Fibroblast of gingiva (primary cell): ENCODE data around the gene SUN5.

Experiments used
- DNase-seq: peaks from one replicate; pipeline ENCODE4 v3.0.0-alpha.2; 2011; ENCODE audit warnings: low read depth

SUN5 gene

GRCh38 chr20:32995802-32996201 is 8.4 kb downstream of the SUN5 start:
- no peak for DNase-seq

GRCh38 chr20:32993496-32994050 is 10.7 kb downstream of the SUN5 start:
- DNase-seq, result no peak

- DNase-seq, result no peak
These were observed 12.2 kb downstream of the SUN5 start for GRCh38 chr20:32991792-32992641.

GRCh38 chr20:32991383-32991782 is 12.8 kb downstream of the SUN5 start:
- no peak for DNase-seq

GRCh38 chr20:32990426-32990825 is 13.8 kb downstream of the SUN5 start:
- no peak for DNase-seq

GRCh38 chr20:32989507-32990283 is 14.5 kb downstream of the SUN5 start:
- no peak for DNase-seq

GRCh38 chr20:32988008-32988407 is 16.2 kb downstream of the SUN5 start:
- DNase-seq, result no peak

- no peak for DNase-seq
These were observed 17.0 kb downstream of the SUN5 start for GRCh38 chr20:32987044-32987825.

GRCh38 chr20:32986331-32986966 is 17.8 kb downstream of the SUN5 start:
- DNase-seq, result no peak

- no peak for DNase-seq
These were observed 18.6 kb downstream of the SUN5 start for GRCh38 chr20:32985596-32985995.

GRCh38 chr20:32984631-32985354 is 19.4 kb downstream of the SUN5 start:
- no peak for DNase-seq

- no peak for DNase-seq
These were observed 20.0 kb downstream of the SUN5 start for GRCh38 chr20:32984196-32984595.

GRCh38 chr20:32983459-32984112 is 20.6 kb downstream of the SUN5 start:
- no peak for DNase-seq

- no peak for DNase-seq
These were observed 21.4 kb downstream of the SUN5 start for GRCh38 chr20:32982617-32983458.

GRCh38 chr20:32980990-32981389 is 23.2 kb downstream of the SUN5 start:
- DNase-seq, result no peak

GRCh38 chr20:32980131-32980941 is 23.9 kb downstream of the SUN5 start:
- no peak for DNase-seq

- DNase-seq, result no peak
These were observed 24.8 kb downstream of the SUN5 start for GRCh38 chr20:32979201-32979998.

- DNase-seq, result no peak
These were observed 26.3 kb downstream of the SUN5 start for GRCh38 chr20:32978009-32978335.
